HEK293 (cell line): Measurements from ENCODE around the gene RPS6KA3.

Experiments
- CTCF ChIP-seq: fragments of 450-650 bp; formaldehyde crosslinking; IDR thresholded peaks from 2 replicates; pipeline ENCODE4 v1.5.1; 2016; ENCODE audit warnings: missing biosample characterization, missing genetic modification characterization
- HOXD13 ChIP-seq: sonication (generic); formaldehyde crosslinking; IDR thresholded peaks from 2 replicates; pipeline ENCODE4 v1.8.0; 2022; ENCODE audit warnings: missing genetic modification reagents, borderline replicate concordance
- ZBTB21 ChIP-seq: fragments of 450-650 bp; formaldehyde crosslinking; IDR thresholded peaks from 2 replicates; pipeline ENCODE4 v1.5.1; 2017; ENCODE audit warnings: missing biosample characterization, missing genetic modification characterization
- ZNF133 ChIP-seq: fragments of 450-650 bp; formaldehyde crosslinking; IDR thresholded peaks from 2 replicates; pipeline ENCODE4 v1.5.1; 2016; ENCODE audit warnings: missing biosample characterization, missing genetic modification characterization
- ZNF146 ChIP-seq: fragments of 450-650 bp; formaldehyde crosslinking; IDR thresholded peaks from 2 replicates; pipeline ENCODE4 v1.5.1; 2016; ENCODE audit warnings: missing biosample characterization, missing genetic modification characterization
- ZNF18 ChIP-seq: fragments of 450-650 bp; formaldehyde crosslinking; IDR thresholded peaks from 2 replicates; pipeline ENCODE4 v1.5.1; 2016; ENCODE audit warnings: missing biosample characterization, missing genetic modification characterization
- ZNF335 ChIP-seq: fragments of 450-650 bp; formaldehyde crosslinking; conservative IDR thresholded peaks from 2 replicates; pipeline ENCODE4 v1.5.1; 2016; ENCODE audit warnings: missing biosample characterization, missing genetic modification characterization
- ZNF580 ChIP-seq: fragments of 450-650 bp; formaldehyde crosslinking; IDR thresholded peaks from 2 replicates; pipeline ENCODE4 v1.5.1; 2016; ENCODE audit warnings: missing biosample characterization, missing genetic modification characterization
- ZNF785 ChIP-seq: fragments of 450-650 bp; formaldehyde crosslinking; IDR thresholded peaks from 2 replicates; pipeline ENCODE4 v1.5.1; 2016; ENCODE audit warnings: missing biosample characterization, missing genetic modification characterization

- TF ChIP-seq ZNF580 (no peak), ZNF18 (tag by site-specific recombination) (no peak), CTCF (no peak), ZBTB21 (tag by site-specific recombination) (no peak), ZNF146 (tag by site-specific recombination) (no peak), HOXD13 (no peak), ZNF133 (tag by site-specific recombination) (no peak), ZNF335 (no peak), ZNF785 (no peak)
Observed at GRCh38 chrX:20228245-20228644, 38.5 kb downstream of the RPS6KA3 start.
